ENCODE data around the gene DES.

DNA sequence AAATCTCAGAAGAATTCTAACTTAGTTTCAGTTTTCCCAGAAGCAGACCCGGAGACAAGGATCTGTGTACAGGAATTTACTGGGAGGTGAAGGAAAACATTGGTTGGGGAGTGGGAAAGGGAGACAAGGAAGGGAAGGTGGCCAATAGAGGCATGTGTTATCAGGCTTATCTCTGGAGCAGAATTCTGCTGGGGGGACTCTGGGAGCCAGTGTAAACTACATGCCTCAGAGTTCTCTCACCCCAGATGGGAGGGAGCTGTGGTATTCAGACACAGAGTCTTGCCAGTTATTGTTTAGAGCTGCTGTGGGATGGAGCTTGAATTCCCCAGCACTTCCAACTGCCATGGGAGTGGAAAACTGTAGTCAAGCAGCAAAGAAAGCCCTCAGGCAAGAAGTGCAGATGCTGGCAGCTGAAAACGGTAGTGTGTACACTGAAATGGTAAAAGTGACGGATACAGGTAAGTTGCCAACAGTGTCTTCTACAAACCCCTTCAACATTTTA, 49.4 kb upstream of the DES start:
- TF ChIP-seq, protein P1, sequence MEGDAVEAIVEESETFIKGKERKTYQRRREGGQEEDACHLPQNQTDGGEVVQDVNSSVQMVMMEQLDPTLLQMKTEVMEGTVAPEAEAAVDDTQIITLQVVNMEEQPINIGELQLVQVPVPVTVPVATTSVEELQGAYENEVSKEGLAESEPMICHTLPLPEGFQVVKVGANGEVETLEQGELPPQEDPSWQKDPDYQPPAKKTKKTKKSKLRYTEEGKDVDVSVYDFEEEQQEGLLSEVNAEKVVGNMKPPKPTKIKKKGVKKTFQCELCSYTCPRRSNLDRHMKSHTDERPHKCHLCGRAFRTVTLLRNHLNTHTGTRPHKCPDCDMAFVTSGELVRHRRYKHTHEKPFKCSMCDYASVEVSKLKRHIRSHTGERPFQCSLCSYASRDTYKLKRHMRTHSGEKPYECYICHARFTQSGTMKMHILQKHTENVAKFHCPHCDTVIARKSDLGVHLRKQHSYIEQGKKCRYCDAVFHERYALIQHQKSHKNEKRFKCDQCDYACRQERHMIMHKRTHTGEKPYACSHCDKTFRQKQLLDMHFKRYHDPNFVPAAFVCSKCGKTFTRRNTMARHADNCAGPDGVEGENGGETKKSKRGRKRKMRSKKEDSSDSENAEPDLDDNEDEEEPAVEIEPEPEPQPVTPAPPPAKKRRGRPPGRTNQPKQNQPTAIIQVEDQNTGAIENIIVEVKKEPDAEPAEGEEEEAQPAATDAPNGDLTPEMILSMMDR (IDR thresholded peaks at IDR 0.05): no peak
- no peak for TF ChIP-seq EZH2 (IDR thresholded peaks at IDR 0.05; ENCODE audit: borderline replicate concordance, insufficient read depth, low read depth, low read length, poor library complexity, severe bottlenecking)
